ENCODE results near the gene NPHP1. TPM values are rescaled to one million over a fixed set of nuclear protein-coding genes. Genes with fewer than 3 reads are reported as not detected.

NPHP1 gene
- total and polyA plus RNA-seq, 2 of the 8 experiments (the other 6 are each of a cell fraction or from before 2014, with no cell fraction given) = 1.4 to 2.8 TPM

GRCh38 chr2:110220190-110220564, 15.4 kb upstream of the NPHP1 start (continued):
- TF ChIP-seq MAFK (IDR thresholded peaks at IDR 0.05; ENCODE audit: low read depth, low read length) = no peak
- no peak for TF ChIP-seq NRF1 (IDR thresholded peaks at IDR 0.05; ENCODE audit: low read depth, low read length)
- TF ChIP-seq TBP (IDR thresholded peaks at IDR 0.05; ENCODE audit: low read depth, low read length) = no peak
- TF ChIP-seq SIRT6 (IDR thresholded peaks at IDR 0.05; ENCODE audit: low read length) = no peak
- no peak for TF ChIP-seq JUN (IDR thresholded peaks at IDR 0.05; ENCODE audit: low read depth, low read length)
- TF ChIP-seq MAX (IDR thresholded peaks at IDR 0.05) = no peak
